GM19395 (cell line): ENCODE measurements around the gene CFAP54.

Source experiments
- ATAC-seq: cut with Tn5 transposase; IDR thresholded peaks from one replicate; pipeline ENCODE4 v1.9.1; 2021; ENCODE audit warnings: mild to moderate bottlenecking, moderate library complexity; ENCODE audit not compliant: unreplicated experiment

CFAP54 gene

GRCh38 chr12:96879301-96879700 is 389.9 kb downstream of the CFAP54 start:
- no peak for ATAC-seq

GRCh38 chr12:96880220-96880619 is 390.8 kb downstream of the CFAP54 start:
- no peak for ATAC-seq

- no peak for ATAC-seq
Observed at GRCh38 chr12:96881608-96882007, 392.2 kb downstream of the CFAP54 start.

GRCh38 chr12:96882862-96883261 is 393.5 kb downstream of the CFAP54 start:
- ATAC-seq, result no peak

- ATAC-seq, result no peak
Observed at GRCh38 chr12:96883571-96883970, 394.2 kb downstream of the CFAP54 start.

- ATAC-seq, result no peak
Observed at GRCh38 chr12:96886998-96887677, 397.8 kb downstream of the CFAP54 start.

- no peak for ATAC-seq
Observed at GRCh38 chr12:96889273-96889933, 400.0 kb downstream of the CFAP54 start.

- no peak for ATAC-seq
Observed at GRCh38 chr12:96890331-96890730, 401.0 kb downstream of the CFAP54 start.

GRCh38 chr12:96892104-96892503 is 402.7 kb downstream of the CFAP54 start:
- no peak for ATAC-seq

GRCh38 chr12:96897421-96897820 is 408.0 kb downstream of the CFAP54 start:
- ATAC-seq, result no peak

GRCh38 chr12:96901175-96901574 is 411.8 kb downstream of the CFAP54 start:
- no peak for ATAC-seq

- no peak for ATAC-seq
Observed at GRCh38 chr12:96902076-96902475, 412.7 kb downstream of the CFAP54 start.

- ATAC-seq, result no peak
Observed at GRCh38 chr12:96906498-96906848, 417.1 kb downstream of the CFAP54 start.

GRCh38 chr12:96906849-96907670 is 417.7 kb downstream of the CFAP54 start, which contains the start of gene NEDD1:
Gene NEDD1 (plus strand): TSS chr12:96907257. CDS start chr12:96909760, 2,503 bp downstream.
- ATAC-seq, result peak; percentile 92

GRCh38 chr12:96907671-96908422 is 418.5 kb downstream of the CFAP54 start:
- peak; percentile 38 for ATAC-seq

GRCh38 chr12:96908423-96908675 is 419.0 kb downstream of the CFAP54 start:
- ATAC-seq, result no peak

- no peak for ATAC-seq
Observed at GRCh38 chr12:96912261-96912660, 422.9 kb downstream of the CFAP54 start.

GRCh38 chr12:96912943-96913342 is 423.6 kb downstream of the CFAP54 start:
- no peak for ATAC-seq

- ATAC-seq, result no peak
Observed at GRCh38 chr12:96919510-96920210, 430.3 kb downstream of the CFAP54 start.
